Frontal cortex (tissue), 4 donors: Measurements from ENCODE around the gene RHBDL2. TPM values are rescaled to one million over a fixed set of nuclear protein-coding genes. Genes with fewer than 3 reads are reported as not detected.
A peak's percentile ranks its signal among the peaks of the same experiment; 100 is the strongest.
"Not testable (repeated sequence)": the region's sequence is repeated elsewhere in the genome, so short reads cannot be mapped to it uniquely, and the experiment has no call there.

ENCODE experiments used
- DNase-seq, 2 donors: peaks; one replicate each; pipeline ENCODE4 v3.0.0; 2012; ENCODE audit warnings: low spot score in 2 of 2
- FAIRE-seq: peaks from 2 replicates; lab custom pipeline; 2012; peaks lifted over from hg19 to GRCh38; lab: Jason Lieb, UNC
- total RNA-seq: library from RNA; depleted of rRNA; stranded (reverse); fragments of >200 nt; gene quantifications from one replicate; pipeline ENCODE4 v1.2.3, GENCODE V29; 2014
- donor health status: control.
- donor health status: control.
- donor health status: control.

Gene RHBDL2
- total RNA-seq, 1 donor from 2014 or later: 0.41 TPM

DNA sequence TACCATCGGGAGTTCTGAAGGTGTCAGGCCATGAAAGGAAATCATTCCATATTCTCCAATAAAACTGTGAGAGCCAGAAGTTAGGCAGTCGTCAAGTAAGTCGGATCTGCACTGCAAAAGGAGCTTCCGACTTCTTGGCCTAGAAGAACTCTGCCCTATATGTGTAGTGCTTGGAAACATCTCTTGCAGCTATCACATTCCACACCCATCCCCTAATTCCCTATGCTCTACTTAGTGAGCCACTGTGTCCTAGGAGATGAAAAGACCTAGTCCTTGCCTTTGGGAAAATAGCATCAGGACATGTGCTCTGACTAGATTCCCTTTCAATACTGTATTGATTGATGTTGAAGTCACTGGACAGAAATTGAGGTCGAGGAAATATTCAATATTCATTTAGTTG, 52.0 kb downstream of the RHBDL2 start:
- FAIRE-seq (no peak), DNase-seq (no peak)

DNA sequence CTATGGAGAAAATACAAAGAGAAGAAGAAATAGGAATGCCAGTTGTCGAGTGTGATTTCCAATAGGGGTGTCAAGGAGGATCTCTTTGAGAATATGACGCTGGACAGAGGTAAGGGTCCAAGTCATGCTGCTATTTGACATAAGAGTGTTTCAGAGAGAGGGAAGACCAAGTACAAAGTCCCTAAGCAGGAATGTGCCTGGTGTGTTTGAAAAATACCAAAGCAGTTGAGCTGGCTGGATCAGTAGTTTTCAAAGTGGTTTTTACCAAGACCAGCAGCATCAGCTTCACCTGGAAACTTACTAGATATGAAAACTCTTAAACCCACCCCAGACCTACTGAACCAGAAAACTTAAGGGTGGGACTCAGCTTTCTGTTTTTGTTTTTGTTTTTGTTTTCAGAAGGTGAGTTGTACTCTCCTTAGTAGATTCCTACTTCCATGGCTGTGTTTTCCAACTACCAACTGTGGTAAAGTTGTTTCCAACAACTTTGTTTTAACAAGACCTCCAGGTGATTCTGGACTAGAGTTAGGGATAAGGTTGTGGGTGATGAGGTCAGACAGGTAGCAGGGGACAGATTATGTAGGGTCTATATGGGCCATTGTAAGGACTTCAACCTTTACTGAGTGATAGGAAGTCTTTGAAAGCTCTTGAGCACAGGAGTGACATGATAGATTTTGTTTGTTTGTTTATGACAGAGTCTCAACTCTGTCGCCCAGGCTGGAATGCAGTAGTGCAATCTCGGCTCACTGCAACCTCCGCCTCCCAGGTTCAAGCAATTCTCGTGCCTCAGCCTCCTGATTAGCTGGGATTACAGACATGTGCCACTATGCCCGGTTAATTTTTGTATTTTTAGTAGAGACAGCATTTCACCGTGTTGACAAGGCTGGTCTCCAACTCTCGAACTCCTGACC, 53.0 kb downstream of the RHBDL2 start:
- FAIRE-seq: no peak

DNA sequence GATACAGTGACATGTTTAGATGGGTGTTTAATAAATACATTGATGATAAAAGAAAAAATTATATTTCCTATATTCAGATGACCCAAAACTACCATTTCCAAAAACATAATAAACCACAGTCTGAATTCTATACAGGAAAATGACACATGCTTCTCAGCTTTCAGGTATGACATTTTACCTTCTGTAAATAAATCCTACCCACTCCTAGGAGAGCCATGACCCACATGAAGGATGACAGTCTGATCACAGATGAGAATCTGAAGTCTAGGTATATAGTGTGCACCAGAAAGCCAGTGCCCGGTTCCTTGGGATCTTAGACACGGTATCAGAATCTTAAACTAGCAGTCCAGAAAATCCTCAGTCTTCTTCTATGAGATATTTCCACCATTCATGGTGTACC, 56.5 kb downstream of the RHBDL2 start:
- FAIRE-seq (no peak), DNase-seq (no peak)

More for the DNA sequence above, 53.0 kb downstream of the RHBDL2 start:
- DNase-seq: no peak

DNA sequence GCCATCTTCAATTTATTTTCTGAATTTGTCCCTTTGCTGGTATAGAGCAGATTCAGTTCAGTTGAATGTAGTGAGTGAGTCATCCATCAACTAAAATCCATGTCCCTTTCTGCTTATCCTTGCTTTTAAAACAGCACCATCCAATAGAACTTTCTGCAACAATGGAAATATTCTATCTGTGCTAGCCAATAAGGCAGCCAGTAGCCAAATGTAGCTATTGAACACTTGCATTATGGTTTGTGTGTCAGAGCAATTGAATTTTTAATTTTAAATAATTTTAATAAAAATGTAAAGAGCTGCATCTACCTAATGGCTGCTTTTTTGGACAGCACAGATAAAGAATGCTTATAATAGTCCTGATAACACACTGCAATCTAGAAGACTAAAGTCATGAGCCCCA, 60.1 kb downstream of the RHBDL2 start, which contains the start of gene GJA9:
Gene GJA9, minus strand, starts transcription at position 101 of the 400 bp plus-strand sequence. CDS start 5,489 bp downstream, outside the sequence.
- DNase-seq: no peak
- FAIRE-seq: no peak

DNA sequence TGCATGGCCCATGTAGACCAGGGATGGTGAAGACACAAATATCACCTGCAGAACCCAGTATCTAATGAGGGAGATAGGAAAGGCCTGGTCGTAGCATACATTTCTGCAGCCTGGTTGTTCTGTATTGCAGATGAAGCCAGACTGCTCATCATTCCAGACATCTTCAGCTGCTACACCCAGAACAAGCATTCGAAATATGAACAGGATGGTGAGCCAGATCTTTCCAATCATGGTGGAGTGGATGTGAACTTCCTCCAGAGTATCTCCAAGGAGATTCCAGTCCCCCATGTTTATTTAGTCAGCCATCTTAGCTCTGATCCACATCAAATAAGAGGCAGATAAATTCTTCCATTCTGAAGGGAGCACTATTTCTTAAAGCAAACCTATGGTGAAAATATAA, 65.8 kb downstream of the RHBDL2 start:
- DNase-seq (no peak), FAIRE-seq (no peak)

DNA sequence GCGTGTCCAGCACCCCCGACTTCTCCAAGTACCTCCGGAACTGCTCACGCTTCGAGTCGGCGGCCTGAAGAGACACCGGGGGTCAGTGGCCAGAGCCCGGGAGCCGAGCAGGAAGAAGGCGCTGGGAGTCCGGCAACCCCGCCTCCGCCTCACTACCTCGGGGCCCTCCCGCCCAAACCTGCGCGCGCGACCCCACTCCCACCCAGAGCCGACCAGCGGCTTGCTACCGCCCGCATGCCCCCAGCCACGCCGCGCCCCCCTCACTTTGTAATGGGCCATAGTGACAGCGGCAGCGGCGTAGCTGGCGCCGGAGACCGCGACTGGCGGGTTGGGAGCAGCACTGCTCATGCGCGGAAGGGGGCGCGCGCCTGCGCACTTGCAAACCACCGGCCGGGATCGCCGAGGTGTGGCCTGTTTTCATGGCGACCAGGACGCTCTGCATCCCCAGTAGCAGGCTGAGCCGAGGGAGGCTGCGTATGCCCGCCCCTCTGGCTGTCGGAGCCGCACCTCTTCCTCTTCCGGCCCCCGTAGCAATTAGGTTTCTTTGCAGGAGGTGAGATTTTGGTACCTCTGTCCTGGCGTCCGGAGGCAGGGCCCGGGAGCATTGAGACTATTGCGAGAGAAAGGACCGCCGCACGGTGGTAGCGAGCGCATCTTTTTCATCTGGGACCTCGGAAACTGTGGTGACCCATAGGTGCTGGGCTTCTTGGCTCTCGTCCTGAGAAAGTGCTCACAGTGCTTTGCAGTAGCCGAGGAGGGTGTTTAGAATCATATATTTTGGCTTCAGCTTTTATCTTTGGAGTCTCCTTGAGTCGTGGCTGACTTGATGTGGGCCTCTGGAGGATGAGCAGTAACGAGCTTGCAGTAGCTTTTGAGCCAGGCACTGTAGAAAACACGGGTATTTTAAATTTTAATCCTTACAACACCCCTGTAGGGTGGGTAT, 68.3 kb downstream of the RHBDL2 start, which contains the start of gene MYCBP:
Gene MYCBP, minus strand, starts transcription at position 322 of the 943 bp plus-strand sequence. Its CDS starts 43 bp downstream, at position 279.
- FAIRE-seq: peak; percentile 44

DNA sequence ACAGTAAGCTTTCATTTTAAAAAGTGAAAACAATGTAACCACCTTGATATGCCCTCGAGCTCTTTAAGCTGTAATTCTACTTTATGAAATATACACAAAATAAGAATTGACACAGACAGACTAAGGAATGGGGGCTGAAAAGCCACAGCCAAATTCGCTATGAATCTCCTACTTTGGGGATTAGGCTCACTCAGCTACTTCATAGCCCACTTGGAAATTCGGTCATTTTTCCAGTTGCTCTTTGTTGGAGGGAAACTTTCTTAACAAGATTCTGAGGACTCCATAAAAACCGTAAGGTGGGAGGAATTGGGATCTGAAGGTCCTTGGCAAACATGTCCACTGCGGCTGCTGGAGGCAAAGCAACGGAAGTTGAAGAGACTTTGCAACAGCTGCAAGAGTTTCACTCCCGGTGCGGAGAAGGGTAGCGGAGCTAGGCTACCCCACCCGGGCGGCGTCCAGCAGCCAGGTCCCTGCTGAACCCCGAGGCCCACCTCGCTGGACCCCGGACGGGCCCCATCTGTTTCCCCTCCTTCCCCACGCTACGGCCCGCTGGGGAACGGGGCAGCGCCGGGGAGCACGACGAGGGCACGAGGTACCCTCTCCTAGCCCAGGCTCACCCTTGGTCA, 69.1 kb downstream of the RHBDL2 start:
- DNase-seq: peak in 1 of 2 donors; percentile 16
- no peak for FAIRE-seq

More for the DNA sequence above, 68.3 kb downstream of the RHBDL2 start, which contains the start of gene MYCBP:
- DNase-seq: peak; percentile 97 to 98

DNA sequence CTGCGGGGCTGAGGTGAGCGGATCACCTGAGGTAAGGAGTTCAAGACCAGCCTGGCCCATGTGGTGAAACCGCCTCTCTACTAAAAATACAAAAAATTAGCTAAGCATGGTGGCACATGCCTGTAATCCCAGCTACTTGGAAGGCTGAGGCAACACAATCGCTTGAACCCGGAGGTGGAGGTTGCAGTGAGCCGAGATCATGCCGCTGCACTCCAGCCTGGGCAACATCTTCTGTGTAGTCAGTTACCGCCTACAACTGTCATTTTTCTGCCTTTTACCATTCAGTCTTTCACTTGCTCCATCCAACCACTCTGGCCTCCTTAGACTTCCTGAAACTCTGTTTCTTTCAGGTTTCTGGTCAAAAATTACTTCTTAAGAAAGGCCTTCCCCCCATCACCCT, 70.6 kb downstream of the RHBDL2 start:
- FAIRE-seq (no peak), DNase-seq (no peak)

DNA sequence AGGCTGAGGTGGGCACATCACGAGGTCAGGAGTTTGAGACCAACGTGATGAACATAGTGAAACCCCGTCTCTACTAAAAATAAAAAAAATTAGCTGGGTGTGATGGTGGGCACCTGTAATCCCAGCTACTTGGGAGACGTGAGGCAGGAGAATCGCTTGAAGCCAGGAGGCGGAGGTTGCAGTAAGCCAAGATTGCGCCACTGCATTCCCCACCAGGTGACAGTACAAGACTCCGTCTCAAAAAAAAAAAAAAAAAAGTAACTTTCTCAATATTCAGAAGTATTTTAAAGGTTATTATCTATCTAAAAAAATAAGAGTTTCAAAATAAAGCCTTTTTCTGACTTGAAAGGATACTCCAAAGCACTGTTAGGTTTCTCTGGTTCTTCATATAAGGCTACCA, 74.4 kb downstream of the RHBDL2 start:
- DNase-seq (no peak), FAIRE-seq (no peak)

DNA sequence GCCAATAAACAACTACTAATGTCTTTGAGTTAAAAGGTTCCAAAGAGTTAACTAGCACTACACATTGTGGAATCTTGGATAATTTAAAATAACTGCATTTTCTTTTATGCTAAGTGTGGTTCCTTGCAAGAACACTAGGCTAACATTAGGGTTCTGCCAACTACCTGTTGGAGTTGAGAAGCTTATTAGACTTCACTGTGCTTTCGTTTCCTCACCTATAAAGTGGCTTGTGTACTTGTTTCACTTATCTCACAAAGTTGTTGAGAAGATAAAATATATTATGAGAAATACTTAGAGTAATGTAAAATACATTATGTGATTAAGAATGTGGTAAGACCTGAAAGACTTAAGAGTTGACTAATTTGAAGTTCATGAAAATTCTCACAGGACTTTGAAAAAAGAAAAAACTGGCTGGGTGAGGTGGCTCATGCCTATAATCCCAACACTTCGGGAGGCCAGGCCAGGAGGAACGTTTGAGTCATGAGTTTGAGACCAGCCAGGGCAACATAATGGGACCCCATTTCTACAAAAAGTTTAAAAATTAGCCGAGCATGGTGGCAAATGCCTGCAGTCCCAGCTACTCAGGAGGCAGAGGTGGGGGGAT, 76.4 kb downstream of the RHBDL2 start:
- DNase-seq (no peak), FAIRE-seq (no peak)

DNA sequence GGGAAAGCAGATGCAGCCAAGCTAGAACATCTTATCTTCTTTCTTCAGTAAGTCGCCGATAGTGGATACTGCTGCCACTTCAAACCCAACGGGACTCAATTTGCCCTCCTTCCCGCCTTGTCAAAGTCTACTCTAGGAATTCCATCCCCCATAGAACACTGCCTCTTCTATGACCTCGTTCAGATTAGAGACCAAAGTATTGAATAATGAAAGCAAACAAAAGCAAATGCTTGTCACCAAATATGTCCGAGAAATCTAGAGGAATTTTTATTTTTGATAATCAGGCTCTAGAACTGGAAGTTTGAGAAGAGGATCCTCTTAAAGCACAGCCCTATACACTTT, 81.2 kb downstream of the RHBDL2 start:
- DNase-seq (no peak), FAIRE-seq (no peak)

DNA sequence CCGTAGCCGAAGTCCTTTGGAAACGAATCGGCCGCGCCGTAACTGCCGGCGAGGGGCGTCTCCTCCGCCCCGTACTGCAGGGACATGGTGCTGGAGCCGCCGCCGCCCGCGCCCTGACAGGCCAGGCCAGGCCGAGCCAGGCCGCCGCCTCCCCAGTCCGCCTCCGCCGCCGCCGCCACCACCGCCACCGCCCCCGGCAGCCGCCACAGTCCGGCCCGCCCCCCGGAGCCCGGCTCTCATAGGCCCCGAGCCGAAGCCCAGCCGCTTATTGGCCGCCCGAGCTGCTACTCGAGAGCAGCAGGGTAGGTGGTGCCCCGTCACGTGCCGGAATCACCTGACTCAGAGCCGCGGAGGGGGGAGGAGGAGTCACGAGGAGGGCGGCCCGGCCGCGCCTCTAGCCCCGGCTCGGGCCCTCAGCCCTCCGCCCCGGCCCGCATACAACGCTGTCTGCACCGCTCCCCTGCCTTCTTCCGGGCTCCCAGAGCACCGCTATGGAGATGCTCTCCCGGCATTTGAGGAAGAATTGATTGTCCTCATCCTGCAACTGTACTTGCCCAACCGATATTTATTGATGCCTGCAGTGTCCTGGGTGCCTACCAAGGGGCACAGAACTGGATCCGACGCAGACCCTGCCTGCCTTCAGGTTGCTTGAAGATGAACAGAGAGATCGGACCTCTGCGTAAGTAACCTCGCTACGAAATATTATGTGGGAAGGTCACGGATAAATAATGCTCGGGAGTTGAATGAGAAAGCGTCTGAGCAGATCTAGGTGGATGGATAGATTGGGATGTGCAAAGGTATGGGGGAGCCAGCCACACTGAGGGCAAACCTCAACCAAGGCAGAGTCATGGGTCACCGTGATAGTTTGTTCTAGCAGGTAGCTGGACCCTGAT, 81.8 kb downstream of the RHBDL2 start, which contains the start of gene RRAGC:
Gene RRAGC, minus strand, starts transcription at position 212 of the 893 bp plus-strand sequence. Its CDS starts 126 bp downstream, at position 86.
- FAIRE-seq (no peak), DNase-seq (peak; percentile 98 to 99)

DNA sequence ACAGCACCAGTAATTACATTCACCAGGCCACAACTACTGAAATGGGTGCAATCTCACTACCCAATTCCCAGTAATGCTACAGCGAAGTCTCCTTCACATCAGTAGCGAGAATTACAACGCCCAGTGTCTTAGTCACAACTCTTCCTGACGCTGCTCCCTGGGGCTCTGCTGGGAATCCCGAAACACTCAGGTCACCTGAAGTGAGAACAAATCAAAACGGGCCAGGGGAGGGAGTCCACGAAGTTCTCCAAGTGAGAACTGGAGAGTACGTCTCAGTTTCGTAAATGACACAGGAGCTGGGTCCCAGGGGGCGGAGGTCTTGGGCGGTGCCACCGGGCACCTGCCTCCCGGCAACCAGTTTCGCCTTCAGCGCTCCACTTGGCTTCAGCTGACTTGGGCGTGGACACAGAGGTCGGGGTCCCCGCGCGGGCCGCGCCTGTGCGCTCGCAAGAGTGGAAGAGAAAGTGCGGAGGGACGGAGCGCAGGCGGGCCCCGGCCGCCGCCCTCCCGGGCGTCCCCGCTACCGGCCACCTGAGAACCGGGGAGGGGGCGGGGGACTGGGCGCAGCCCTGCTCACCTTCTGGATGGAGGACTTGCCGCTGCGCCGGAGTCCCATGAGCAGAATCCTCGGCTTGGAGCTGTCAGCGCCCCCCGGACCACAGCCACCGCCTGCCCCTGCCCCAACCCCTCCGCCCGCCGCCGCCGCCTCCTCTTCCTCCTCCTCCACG, 82.6 kb downstream of the RHBDL2 start:
- peak; percentile 46 to 48 for DNase-seq
- no peak for FAIRE-seq

DNA sequence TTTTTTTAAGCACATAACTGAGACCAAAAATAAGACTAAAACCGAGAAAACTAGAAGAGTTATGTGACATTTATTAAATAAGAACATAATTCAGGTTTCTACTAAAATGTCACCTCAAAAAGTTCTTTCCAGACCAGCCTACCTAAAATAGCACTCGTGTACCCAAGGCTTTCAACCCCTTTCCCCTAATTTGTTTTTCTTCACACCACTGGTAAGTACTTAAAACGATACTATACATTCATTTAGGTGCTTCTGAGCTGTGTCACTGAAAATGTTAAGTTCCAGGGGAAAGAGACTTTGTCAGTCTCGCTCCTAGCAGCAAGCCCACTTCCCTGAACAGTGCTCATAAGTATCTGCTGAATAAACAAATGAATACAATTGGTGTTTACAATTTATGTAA, 88.8 kb downstream of the RHBDL2 start:
- DNase-seq: no peak
- no peak for FAIRE-seq

DNA sequence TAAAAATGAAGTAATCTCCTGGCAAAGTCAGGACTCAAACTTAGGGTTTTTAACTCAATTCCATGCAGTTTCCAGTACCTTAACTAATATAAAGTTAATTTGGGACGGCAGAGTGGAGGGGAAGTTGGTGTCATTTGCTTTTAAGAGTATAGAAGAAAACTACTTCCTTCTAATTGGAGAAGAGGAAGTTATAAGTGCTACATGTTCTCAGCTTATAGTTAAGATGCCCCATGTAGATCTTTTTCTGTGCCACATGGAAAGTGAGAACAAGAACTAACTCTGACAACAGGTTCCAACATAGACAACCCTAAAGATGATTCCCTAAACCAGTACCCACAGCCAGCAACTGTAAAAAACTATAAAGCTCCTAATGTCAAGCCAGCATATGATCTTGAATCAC, 93.6 kb downstream of the RHBDL2 start:
- FAIRE-seq (no peak), DNase-seq (no peak)

DNA sequence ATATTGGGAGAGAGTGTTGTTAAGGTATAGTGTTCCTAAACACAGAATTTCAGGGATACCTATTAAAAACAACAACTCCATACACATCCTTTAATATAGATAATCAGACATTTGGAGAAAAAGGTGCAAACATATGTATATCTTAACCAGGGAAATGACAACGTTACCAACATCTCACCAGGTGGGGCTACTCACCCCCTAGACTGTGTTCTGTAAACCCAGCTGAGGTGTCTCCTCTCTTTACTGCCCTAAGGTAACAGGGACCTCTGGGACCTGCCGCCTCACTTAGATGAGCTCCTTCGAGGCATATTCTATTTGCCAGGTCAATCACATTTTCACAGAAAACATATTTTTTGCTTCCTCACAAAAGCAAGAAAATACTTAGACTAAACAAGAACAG, 95.4 kb downstream of the RHBDL2 start:
- DNase-seq (no peak), FAIRE-seq (no peak)

DNA sequence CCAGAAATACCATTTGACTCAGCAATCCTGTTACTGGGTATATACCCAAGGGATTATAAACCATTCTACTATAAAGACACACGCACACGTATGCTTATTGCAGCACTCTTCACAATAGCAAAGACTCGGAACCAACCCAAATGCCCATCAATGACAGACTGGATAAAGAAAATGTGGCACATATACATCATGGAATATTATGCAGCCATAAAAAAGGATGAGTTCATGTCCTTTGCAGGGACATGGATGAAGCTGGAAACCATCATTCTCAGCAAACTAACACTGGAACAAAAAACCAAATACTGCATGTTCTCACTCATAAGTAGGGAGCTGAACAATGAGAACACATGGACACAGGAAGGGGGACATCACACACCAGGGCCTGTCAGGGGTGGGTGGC, 96.5 kb downstream of the RHBDL2 start:
- not testable (repeated sequence) for FAIRE-seq, DNase-seq

DNA sequence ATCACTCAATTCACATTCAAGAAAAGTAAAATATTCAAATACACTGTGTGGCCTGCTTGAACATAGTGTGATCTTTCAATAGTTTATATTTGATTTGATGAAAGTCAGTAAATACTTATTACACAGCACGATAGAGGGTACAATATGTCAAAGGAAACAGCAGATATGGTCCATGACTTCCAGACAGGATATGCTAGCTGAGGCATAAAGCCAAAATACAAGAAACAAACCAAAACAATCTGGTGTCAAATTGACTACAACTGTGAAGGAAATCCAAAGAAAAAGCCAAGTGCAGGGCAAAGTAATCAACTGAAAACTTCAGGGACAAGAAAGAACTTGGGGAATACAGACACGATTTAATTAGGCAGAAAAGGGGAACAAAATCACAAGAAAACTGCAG, 101.3 kb downstream of the RHBDL2 start:
- FAIRE-seq (no peak), DNase-seq (no peak)
